Gastroesophageal sphincter (tissue), 3 donors: ENCODE measurements around the gene CACNG4.

Source experiments
- EP300 ChIP-seq: sonication (generic); formaldehyde crosslinking; IDR thresholded peaks from one replicate; pipeline ENCODE4 v1.6.1; 2017; ENCODE audit warnings: antibody characterized with exemption, mild to moderate bottlenecking
- POLR2A ChIP-seq, 2 donors: fragments of 450-650 bp; IDR thresholded peaks; one replicate each; pipeline ENCODE4 v1.6.1; 2017; ENCODE audit warnings: antibody characterized with exemption in 2 of 2, mild to moderate bottlenecking in 2 of 2, moderate library complexity in 1 of 2
- POLR2AphosphoS5 ChIP-seq: sonication (generic); formaldehyde crosslinking; IDR thresholded peaks from one replicate; pipeline ENCODE4 v1.6.1; 2017; ENCODE audit warnings: antibody characterized with exemption
- TF ChIP-seq, protein P1 (sequence below), 4 experiments: fragments of 200-600 bp in 2 of 4; fragments of 450-650 bp in 2 of 4; sonication (generic) in 1 of 4; IDR thresholded peaks; one replicate each; pipeline ENCODE4 v1.5.1; 2017 to 2019; ENCODE audit warnings: antibody characterized with exemption in 4 of 4, mild to moderate bottlenecking in 2 of 4, moderate library complexity in 2 of 4

GRCh38 chr17:66989579-66989978, 25.1 kb downstream of the CACNG4 start:
- TF ChIP-seq, protein P1, sequence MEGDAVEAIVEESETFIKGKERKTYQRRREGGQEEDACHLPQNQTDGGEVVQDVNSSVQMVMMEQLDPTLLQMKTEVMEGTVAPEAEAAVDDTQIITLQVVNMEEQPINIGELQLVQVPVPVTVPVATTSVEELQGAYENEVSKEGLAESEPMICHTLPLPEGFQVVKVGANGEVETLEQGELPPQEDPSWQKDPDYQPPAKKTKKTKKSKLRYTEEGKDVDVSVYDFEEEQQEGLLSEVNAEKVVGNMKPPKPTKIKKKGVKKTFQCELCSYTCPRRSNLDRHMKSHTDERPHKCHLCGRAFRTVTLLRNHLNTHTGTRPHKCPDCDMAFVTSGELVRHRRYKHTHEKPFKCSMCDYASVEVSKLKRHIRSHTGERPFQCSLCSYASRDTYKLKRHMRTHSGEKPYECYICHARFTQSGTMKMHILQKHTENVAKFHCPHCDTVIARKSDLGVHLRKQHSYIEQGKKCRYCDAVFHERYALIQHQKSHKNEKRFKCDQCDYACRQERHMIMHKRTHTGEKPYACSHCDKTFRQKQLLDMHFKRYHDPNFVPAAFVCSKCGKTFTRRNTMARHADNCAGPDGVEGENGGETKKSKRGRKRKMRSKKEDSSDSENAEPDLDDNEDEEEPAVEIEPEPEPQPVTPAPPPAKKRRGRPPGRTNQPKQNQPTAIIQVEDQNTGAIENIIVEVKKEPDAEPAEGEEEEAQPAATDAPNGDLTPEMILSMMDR (IDR thresholded peaks at IDR 0.05), result no peak
- TF ChIP-seq POLR2A (IDR thresholded peaks at IDR 0.05), result no peak
- no peak for TF ChIP-seq POLR2AphosphoS5
- no peak for TF ChIP-seq EP300
